ENCODE data around the gene KYNU.

Gene KYNU

GRCh38 chr2:142848023-142848606 lies 29.3 kb upstream of the KYNU start:
- Histone ChIP-seq H3K9me3 (ENCODE audit: low read length) (no peaks in the 10 kb centered on the region), H3F3A (ENCODE audit: insufficient read depth, low read length) (no peaks in the 10 kb centered on the region), H2AFZ (ENCODE audit: low read length) (no peak overlapping the region), H3K9ac (ENCODE audit: low read length) (no peak overlapping the region), H3K79me2 (ENCODE audit: insufficient read depth, low read length) (no peaks in the 10 kb centered on the region), H3K4me3 (ENCODE audit: low read depth, low read length, poor library complexity, severe bottlenecking) (no peak overlapping the region), H4K20me1 (ENCODE audit: insufficient read depth, low read length) (no peaks in the 10 kb centered on the region), H3K9me2 (ENCODE audit: low read depth, low read length) (no peaks in the 10 kb centered on the region), H3K4me1 (ENCODE audit: insufficient read depth, low read length, severe bottlenecking) (no peaks in the 10 kb centered on the region), H3K36me3 (ENCODE audit: insufficient read depth, low read length) (no peaks in the 10 kb centered on the region), H3K27ac (ENCODE audit: low read depth, low read length, poor library complexity, severe bottlenecking) (no peak overlapping the region), H3K4me2 (ENCODE audit: low read length) (no peak overlapping the region), H3K27me3 (ENCODE audit: insufficient read depth, low read length) (no peaks in the 10 kb centered on the region)
- TF ChIP-seq, protein P1, sequence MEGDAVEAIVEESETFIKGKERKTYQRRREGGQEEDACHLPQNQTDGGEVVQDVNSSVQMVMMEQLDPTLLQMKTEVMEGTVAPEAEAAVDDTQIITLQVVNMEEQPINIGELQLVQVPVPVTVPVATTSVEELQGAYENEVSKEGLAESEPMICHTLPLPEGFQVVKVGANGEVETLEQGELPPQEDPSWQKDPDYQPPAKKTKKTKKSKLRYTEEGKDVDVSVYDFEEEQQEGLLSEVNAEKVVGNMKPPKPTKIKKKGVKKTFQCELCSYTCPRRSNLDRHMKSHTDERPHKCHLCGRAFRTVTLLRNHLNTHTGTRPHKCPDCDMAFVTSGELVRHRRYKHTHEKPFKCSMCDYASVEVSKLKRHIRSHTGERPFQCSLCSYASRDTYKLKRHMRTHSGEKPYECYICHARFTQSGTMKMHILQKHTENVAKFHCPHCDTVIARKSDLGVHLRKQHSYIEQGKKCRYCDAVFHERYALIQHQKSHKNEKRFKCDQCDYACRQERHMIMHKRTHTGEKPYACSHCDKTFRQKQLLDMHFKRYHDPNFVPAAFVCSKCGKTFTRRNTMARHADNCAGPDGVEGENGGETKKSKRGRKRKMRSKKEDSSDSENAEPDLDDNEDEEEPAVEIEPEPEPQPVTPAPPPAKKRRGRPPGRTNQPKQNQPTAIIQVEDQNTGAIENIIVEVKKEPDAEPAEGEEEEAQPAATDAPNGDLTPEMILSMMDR (IDR thresholded peaks at IDR 0.05; ENCODE audit: low read length) = no peak
- no peak for TF ChIP-seq EZH2 (IDR thresholded peaks at IDR 0.05; ENCODE audit: borderline replicate concordance, low read length)

DNA sequence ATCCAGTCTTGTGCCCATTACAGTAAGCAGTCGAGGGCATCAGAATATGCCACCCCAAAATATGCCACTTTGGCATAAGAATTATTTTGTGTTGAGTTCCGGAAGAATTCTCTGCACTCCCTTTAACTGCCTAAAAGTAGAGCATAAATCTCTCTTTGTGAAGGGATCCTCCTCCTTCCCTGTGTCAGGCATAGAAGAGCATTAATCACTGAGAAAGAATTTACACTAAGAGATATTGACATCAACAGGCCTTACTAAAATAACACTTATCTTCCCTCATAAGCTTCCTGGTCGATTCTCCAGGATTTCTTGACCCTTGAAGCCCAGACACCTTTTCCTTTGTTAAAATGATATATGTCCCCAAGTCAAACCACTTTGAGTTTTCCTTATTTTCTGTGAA lies 27.6 kb upstream of the KYNU start:
- Histone ChIP-seq H3K9me3 (ENCODE audit: low read length) (no peaks in the 10 kb centered on the region), H3F3A (ENCODE audit: insufficient read depth, low read length) (no peaks in the 10 kb centered on the region), H3K27me3 (ENCODE audit: insufficient read depth, low read length) (no peaks in the 10 kb centered on the region), H3K4me2 (ENCODE audit: low read length) (no peak overlapping the region), H3K9me2 (ENCODE audit: low read depth, low read length) (no peaks in the 10 kb centered on the region), H3K9ac (ENCODE audit: low read length) (no peak overlapping the region), H3K79me2 (ENCODE audit: insufficient read depth, low read length) (no peaks in the 10 kb centered on the region), H3K4me3 (ENCODE audit: low read depth, low read length, poor library complexity, severe bottlenecking) (no peak overlapping the region), H4K20me1 (ENCODE audit: insufficient read depth, low read length) (no peaks in the 10 kb centered on the region), H3K27ac (ENCODE audit: low read depth, low read length, poor library complexity, severe bottlenecking) (no peak overlapping the region), H2AFZ (ENCODE audit: low read length) (no peak overlapping the region), H3K36me3 (ENCODE audit: insufficient read depth, low read length) (no peaks in the 10 kb centered on the region), H3K4me1 (ENCODE audit: insufficient read depth, low read length, severe bottlenecking) (no peaks in the 10 kb centered on the region)
- no peak for TF ChIP-seq EZH2 (IDR thresholded peaks at IDR 0.05; ENCODE audit: borderline replicate concordance, low read length)
- TF ChIP-seq, protein P1 (IDR thresholded peaks at IDR 0.05; ENCODE audit: low read length) = no peak

DNA sequence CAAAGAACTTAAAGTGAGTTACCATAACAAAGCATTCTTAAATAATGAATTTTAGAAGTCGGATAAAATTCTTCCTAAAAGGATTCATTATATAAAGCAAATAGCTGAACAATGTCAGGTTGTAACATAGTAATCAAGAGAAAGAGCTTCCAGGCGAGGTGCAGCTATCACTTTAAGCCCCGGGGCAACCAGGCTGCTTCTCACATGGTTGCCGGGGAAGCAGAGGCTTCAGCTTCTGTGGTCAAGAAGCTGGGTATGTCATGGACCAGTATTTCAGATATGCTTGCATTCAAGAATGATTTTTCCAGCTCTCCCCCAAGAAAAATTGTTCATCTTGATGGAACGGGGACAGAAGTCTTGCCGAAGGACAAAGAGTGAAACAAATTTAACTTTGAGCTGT lies 23.6 kb upstream of the KYNU start:
- Histone ChIP-seq H2AFZ (ENCODE audit: low read length) (no peak overlapping the region), H3K4me3 (ENCODE audit: low read depth, low read length, poor library complexity, severe bottlenecking) (no peak overlapping the region), H3K27me3 (ENCODE audit: insufficient read depth, low read length) (peaks cover 3% of the 10 kb centered on the region; the same call in 1 of the 2 replicates), H3K27ac (ENCODE audit: low read depth, low read length, poor library complexity, severe bottlenecking) (no peak overlapping the region), H3K36me3 (ENCODE audit: insufficient read depth, low read length) (no peaks in the 10 kb centered on the region), H3F3A (ENCODE audit: insufficient read depth, low read length) (no peaks in the 10 kb centered on the region), H3K9me3 (ENCODE audit: low read length) (no peaks in the 10 kb centered on the region), H3K9me2 (ENCODE audit: low read depth, low read length) (no peaks in the 10 kb centered on the region), H4K20me1 (ENCODE audit: insufficient read depth, low read length) (no peaks in the 10 kb centered on the region), H3K9ac (ENCODE audit: low read length) (no peak overlapping the region), H3K4me2 (ENCODE audit: low read length) (no peak overlapping the region), H3K4me1 (ENCODE audit: insufficient read depth, low read length, severe bottlenecking) (no peaks in the 10 kb centered on the region), H3K79me2 (ENCODE audit: insufficient read depth, low read length) (no peaks in the 10 kb centered on the region)
- TF ChIP-seq, protein P1 (IDR thresholded peaks at IDR 0.05; ENCODE audit: low read length) = no peak
- TF ChIP-seq EZH2 (IDR thresholded peaks at IDR 0.05; ENCODE audit: borderline replicate concordance, low read length) = no peak
